Spleen (tissue), 7 donors: Measurements from ENCODE around the gene ZNF638.

Source experiments
- POLR2A ChIP-seq, 3 donors: fragments of 450-650 bp; IDR thresholded peaks; one replicate each; pipeline ENCODE4 v1.5.1; 2017; ENCODE audit warnings: antibody characterized with exemption in 3 of 3, mild to moderate bottlenecking in 1 of 3
- TF ChIP-seq, protein P1 (sequence below), 11 experiments: fragments of 200-600 bp in 7 of 11; fragments of 450-650 bp in 4 of 11; sonication (generic) in 4 of 11; IDR thresholded peaks in 8 of 11; conservative IDR thresholded peaks in 3 of 11; 1 replicate in 7 of 11; 2 replicates in 4 of 11; pipeline versions ENCODE4 v1.4.0 to v1.8.0; 2016 to 2021; ENCODE audit warnings: antibody characterized with exemption in 11 of 11, inconsistent platforms in 4 of 11, mild to moderate bottlenecking in 1 of 11
- donor health status: DM: no; HTN: no; CAD: no; lungs with moderate emphysema.
- donor health status: DM: no; HTN: no; CAD: no.
- donor health status: DM: no; HTN: no; CAD: no.

DNA sequence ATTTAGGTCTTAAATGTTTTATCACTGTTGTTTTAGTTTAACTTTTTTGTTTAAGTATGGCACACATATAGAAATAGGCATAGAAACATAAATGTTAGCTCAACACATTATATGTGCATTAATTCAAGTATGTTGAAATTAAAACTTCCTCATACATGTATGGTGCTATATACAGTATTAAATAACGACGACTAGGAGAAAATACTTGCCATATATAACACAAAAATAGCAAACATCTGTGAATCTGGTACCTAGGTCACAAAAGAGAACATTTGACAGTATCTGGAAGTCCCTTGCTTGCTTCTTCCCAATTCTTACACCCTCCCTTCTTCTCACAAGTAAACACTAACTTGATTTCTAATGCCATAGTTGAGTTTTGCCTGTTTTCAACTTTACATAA is 38.4 kb downstream of the ZNF638 start:
- no peak for TF ChIP-seq POLR2A (IDR thresholded peaks at IDR 0.05)
- TF ChIP-seq, protein P1, sequence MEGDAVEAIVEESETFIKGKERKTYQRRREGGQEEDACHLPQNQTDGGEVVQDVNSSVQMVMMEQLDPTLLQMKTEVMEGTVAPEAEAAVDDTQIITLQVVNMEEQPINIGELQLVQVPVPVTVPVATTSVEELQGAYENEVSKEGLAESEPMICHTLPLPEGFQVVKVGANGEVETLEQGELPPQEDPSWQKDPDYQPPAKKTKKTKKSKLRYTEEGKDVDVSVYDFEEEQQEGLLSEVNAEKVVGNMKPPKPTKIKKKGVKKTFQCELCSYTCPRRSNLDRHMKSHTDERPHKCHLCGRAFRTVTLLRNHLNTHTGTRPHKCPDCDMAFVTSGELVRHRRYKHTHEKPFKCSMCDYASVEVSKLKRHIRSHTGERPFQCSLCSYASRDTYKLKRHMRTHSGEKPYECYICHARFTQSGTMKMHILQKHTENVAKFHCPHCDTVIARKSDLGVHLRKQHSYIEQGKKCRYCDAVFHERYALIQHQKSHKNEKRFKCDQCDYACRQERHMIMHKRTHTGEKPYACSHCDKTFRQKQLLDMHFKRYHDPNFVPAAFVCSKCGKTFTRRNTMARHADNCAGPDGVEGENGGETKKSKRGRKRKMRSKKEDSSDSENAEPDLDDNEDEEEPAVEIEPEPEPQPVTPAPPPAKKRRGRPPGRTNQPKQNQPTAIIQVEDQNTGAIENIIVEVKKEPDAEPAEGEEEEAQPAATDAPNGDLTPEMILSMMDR (IDR thresholded peaks at IDR 0.05 in 8 of 11, conservative IDR thresholded peaks at IDR 0.05 in 3 of 11): no peak
